HG02870 (cell line): ENCODE results near the gene PPP6R1.

ENCODE experiments used
- ATAC-seq: cut with Tn5 transposase; IDR thresholded peaks from one replicate; pipeline ENCODE4 v1.9.1; 2021; ENCODE audit warnings: mild to moderate bottlenecking, moderate library complexity; ENCODE audit not compliant: unreplicated experiment

PPP6R1 gene

DNA sequence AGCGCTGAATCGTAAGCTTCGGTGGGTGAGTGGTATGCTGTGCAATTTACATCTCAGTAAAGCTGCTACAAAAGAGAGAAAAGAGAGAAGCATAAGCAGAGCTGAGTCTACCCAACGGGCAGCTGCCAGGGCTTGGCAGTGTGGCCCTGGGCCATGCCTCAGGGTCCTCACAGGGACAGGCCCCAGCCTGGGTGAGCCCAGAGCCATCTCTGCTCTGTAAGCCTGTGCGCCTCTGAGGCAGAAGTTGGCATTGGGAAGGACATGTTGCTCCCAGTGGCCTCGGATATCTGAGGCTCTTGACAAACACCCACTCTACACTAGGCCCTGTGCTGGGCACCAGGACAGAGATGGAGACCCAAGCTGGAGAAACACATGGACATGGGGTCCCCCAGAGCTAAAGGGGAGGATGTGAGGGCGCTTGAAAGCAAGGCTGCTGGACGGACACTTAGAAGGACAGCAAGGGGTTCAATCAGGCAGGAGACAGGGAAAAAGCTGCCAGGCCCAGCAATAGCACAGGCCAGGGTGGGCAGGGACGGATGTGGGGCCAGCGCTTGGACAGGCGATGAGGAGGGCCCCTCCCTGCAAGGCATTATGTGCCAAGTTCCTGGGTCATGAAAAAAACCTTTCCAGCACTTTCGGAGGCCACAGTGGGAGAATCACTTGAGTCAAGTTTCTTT lies 14.7 kb downstream of the PPP6R1 start:
- no peak for ATAC-seq

- no peak for ATAC-seq
Measured at GRCh38 chr19:55242517-55242916, 16.3 kb downstream of the PPP6R1 start.

- ATAC-seq, result no peak
Measured at GRCh38 chr19:55241935-55242464, 16.8 kb downstream of the PPP6R1 start.

DNA sequence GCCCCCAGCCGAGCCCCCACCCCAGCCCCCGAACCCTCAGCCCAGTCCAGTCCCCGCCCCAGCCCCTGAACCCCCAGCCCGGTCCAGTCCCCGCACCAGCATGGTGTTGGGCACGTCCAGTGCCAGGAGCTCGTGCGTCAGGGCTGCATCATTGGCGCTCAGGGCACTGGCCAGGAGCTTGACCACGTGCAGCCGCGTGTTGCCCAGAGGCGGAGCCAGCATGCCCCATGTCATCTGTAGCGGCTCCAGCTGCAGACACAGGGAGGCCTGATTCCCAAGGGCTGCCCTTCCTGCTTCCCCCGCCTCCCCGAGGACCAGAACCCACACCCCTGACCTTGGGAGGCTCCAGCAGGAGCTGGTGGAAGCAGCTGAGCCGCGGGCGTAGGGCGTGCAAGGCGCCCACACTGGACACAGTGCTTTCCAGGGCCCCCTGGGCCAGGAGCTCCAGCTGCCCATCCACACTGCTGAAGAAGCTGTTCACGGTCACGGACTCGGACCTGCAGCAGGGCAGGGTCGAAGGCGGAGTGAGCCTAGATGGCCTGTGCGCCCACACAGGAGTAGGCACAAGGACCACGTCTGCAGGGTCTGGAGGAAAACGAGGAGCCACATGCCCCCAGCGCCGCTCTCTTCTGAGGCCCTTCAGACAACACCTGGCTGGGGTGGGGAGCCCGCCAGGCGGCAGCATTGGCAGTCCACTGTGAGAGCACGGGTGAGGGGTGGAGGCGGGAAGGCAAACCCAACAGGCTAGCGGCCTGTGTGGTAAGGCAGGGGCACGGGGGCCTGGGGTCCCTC lies 17.5 kb downstream of the PPP6R1 start:
- no peak for ATAC-seq

DNA sequence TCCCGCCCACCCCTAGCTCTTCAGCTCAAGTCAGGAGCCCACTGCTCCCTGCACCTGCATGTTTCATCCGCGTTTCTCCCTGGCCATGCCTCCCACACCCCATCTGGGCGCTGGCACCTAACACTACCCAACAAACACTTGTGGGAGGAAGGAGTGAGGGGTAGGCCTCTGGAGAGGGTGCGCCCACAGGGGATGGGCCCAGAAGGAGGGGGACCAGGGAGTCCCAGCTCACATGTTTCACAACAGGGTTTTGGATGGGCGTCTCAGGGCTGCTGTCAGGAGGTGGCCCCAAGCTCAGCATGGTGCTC lies 18.1 kb downstream of the PPP6R1 start:
- ATAC-seq, result no peak

GRCh38 chr19:55239004-55239403 lies 19.8 kb downstream of the PPP6R1 start:
- ATAC-seq, result no peak

DNA sequence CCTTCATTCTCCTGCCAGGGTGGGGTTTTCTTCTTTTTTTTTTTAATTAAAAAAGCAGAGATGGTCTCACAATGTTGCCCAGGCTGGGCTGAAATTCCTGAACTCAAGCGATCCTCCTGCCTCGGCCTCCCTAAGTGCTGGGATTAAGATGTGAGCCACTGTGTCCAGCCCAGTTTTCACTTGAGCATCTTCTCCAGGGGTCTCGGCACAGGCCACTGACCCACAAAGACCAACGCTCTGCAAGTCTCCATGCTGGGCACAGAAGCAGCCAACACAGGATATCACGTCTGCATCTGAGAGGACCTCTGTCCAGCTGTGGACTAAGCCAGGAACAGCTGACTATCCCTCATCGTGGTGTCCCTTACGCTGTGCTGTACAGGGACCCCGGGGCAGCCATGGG lies 20.8 kb downstream of the PPP6R1 start:
- ATAC-seq, result no peak

- no peak for ATAC-seq
Measured at GRCh38 chr19:55232986-55233385, 25.8 kb downstream of the PPP6R1 start.

DNA sequence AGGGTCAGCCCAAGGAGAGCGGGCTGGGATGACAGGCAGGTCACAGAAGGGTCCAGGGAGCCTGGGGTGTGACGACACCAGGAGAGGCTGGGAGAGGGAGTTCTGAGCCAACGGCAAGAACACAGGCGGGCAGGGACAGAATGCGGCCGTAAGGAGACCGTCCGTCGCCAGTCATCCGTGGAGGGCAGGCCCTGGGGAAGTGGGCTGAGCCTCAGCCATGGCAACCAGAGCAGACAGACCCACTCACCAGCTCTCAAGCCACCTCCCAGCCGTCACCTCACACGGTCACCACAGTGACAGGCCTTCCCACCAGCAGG lies 26.6 kb downstream of the PPP6R1 start:
- ATAC-seq, result no peak

- ATAC-seq, result no peak
Measured at GRCh38 chr19:55231391-55232285, 27.2 kb downstream of the PPP6R1 start.

GRCh38 chr19:55230780-55231179 lies 28.0 kb downstream of the PPP6R1 start:
- no peak for ATAC-seq

DNA sequence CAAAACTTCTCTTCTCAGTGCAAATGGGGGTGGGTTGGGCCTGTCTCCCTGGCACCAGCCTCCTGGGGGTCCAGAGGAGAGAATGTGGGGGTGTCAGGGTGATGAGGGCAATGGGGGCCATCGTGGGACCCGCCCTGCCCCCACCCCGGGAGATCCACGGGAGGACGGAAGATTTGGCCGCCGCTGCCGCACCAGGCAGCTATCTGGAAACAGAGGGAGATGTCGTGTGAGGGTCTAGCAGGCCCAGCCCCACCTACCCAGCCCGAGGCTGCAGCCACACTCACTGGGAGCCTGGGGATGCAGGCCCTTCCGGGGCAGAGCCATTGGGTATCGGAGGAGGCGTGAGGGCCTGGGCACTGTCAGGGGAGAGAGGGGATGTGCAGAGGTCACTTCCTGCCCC lies 28.5 kb downstream of the PPP6R1 start:
- no peak for ATAC-seq

- no peak for ATAC-seq
Measured at GRCh38 chr19:55229789-55230182, 29.0 kb downstream of the PPP6R1 start.

- ATAC-seq, result no peak
Measured at GRCh38 chr19:55229145-55229788, 29.6 kb downstream of the PPP6R1 start.

DNA sequence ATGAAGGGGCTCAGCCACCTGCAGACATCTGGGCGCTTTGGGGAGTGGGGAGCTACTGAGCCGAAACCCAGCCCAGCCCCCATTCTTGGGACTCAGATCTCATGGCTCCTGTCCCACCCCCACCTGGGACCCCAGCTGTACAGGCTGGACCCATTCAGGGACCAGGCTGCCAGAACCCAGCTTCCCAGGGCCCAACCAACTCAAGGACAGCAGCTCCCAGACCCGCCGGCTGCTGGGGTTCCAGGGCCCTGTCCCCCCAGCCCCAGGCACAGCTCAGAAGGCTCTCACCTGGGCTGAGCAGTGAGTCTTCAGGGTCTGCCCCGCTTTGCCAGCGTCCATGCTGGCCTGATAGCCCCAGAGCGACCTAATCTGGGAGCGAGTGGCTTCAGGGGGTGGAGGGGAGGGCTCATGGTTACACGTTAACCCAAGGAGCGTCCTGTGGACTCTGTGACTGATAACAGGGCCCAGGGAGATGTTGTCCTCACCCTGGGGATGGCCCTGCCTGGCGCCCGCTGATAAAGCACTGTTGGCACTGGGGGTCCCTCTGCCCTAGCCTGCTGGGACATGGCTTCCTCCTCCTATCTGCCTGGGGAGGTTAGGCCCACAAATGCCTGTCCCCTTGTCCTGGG lies 30.3 kb downstream of the PPP6R1 start, which contains the start of gene TMEM86B:
Gene TMEM86B (minus strand): TSS at position 361 of the 629 bp plus-strand sequence. CDS start 22 bp downstream, at position 339.
- no peak for ATAC-seq

GRCh38 chr19:55228015-55228391 lies 30.8 kb downstream of the PPP6R1 start:
- no peak for ATAC-seq

DNA sequence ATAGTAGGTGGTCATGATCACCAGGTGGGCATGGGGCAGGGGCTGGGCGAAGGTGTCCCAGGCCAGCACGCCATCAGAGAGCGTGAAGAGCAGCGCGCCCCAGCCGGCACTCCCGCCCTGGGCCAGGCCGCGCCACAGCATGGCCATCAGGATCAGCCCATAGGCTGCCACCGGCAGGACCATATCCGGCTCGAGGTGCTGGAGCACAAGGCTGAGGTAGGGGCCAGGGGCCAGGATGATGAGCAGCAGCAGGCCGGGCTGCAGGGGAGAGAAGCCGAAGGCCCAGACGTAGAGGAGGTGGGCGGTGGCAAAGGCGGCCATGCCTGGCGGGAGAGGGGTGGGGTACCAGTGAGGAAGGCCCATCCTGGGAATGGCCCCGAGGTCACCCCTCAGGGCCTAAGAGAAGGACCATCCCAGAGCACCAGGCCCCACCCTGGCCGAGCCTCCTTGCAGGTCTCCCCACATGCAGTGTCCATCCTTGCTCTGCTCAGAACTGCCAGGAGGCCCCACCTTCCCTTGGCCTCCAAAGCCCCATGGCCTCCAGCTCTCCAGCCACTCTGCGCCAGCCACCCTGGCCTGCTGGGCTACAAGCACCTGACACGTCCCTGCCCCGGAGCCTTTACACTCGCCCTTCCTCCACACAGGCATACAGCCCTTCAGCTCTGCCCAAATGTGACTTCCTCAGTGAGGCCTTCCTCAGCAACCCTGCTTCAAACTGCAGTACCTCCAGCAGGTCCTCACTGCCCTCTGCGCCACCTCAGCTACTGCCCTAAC lies 31.4 kb downstream of the PPP6R1 start:
- no peak for ATAC-seq

- ATAC-seq, result no peak
Measured at GRCh38 chr19:55226788-55227187, 32.0 kb downstream of the PPP6R1 start.

DNA sequence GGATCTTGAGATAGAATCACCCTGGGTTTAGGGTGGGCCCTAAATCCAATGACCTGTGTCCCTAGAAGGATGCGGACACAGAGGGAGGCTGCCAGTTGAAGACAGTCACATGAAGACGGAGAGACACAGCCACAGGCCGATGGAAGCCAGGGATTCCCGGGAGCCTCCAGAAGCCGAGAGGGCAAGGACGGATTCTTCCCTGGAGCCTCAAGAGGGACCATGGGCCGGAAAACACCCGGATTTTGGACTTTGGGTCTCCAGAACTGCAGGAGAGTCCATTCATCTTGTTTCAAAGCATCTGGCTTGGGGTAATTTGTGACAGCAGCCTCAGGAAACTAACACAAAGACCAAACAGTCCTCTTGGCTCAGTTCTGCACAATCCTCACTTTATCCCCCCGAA lies 32.5 kb downstream of the PPP6R1 start:
- no peak for ATAC-seq
